Epithelial cell of esophagus (primary cell): ENCODE measurements around the gene KRTAP4-5.
"Not testable (repeated sequence)": the region's sequence is repeated elsewhere in the genome, so short reads cannot be mapped to it uniquely, and the experiment has no call there.

Source experiments
- DNase-seq: peaks from one replicate; pipeline ENCODE4 v3.0.0; 2010; ENCODE audit warnings: low read depth
- H3K4me3 ChIP-seq: 2 replicates; pipeline ENCODE4 v1.5.1; 2011; ENCODE audit warnings: mild to moderate bottlenecking, low read length, control low read depth
- CTCF ChIP-seq: IDR thresholded peaks from 2 replicates; pipeline ENCODE4 v1.5.1; 2011; ENCODE audit warnings: low read depth, mild to moderate bottlenecking, low read length, control low read depth, inconsistent platforms; ENCODE audit not compliant: insufficient read depth; ENCODE audit errors: missing control alignments

KRTAP4-5 gene

GRCh38 chr17:41131979-41132378, 17.6 kb downstream of the KRTAP4-5 start:
- TF ChIP-seq CTCF, result no peak
- peak; percentile 83 for DNase-seq
- no peak overlapping the region for H3K4me3 ChIP-seq

GRCh38 chr17:41127371-41127770, 22.3 kb downstream of the KRTAP4-5 start:
- TF ChIP-seq CTCF, result no peak
- H3K4me3 ChIP-seq, result no peak overlapping the region
- peak; percentile 50 for DNase-seq

GRCh38 chr17:41126412-41126811, 23.2 kb downstream of the KRTAP4-5 start:
- H3K4me3 ChIP-seq, result no peak overlapping the region
- TF ChIP-seq CTCF, result no peak
- DNase-seq, result no peak

- H3K4me3 ChIP-seq, result no peak overlapping the region
- no peak for TF ChIP-seq CTCF
- no peak for DNase-seq
These were observed 24.6 kb downstream of the KRTAP4-5 start for GRCh38 chr17:41125064-41125463.

- H3K4me3 ChIP-seq, result not testable (repeated sequence)
These were observed 25.6 kb downstream of the KRTAP4-5 start, which contains the start of gene KRTAP4-12 for GRCh38 chr17:41123991-41124371. Gene KRTAP4-12 (minus strand): TSS chr17:41124182. CDS start chr17:41124122, 60 bp downstream.

GRCh38 chr17:41123292-41123990, 26.2 kb downstream of the KRTAP4-5 start:
- H3K4me3 ChIP-seq, DNase-seq: not testable (repeated sequence)

More at GRCh38 chr17:41123991-41124371, 25.6 kb downstream of the KRTAP4-5 start, which contains the start of gene KRTAP4-12:
- DNase-seq, result not testable (repeated sequence)

GRCh38 chr17:41121742-41122141, 27.9 kb downstream of the KRTAP4-5 start:
- H3K4me3 ChIP-seq, result no peak overlapping the region
- no peak for TF ChIP-seq CTCF
- DNase-seq, result no peak

GRCh38 chr17:41119696-41120690, 29.6 kb downstream of the KRTAP4-5 start:
- not testable (repeated sequence) for H3K4me3 ChIP-seq

More at GRCh38 chr17:41119696-41120690, 29.6 kb downstream of the KRTAP4-5 start:
- DNase-seq, result peak; percentile 66
